ENCODE measurements around the gene MPP1.

DNA sequence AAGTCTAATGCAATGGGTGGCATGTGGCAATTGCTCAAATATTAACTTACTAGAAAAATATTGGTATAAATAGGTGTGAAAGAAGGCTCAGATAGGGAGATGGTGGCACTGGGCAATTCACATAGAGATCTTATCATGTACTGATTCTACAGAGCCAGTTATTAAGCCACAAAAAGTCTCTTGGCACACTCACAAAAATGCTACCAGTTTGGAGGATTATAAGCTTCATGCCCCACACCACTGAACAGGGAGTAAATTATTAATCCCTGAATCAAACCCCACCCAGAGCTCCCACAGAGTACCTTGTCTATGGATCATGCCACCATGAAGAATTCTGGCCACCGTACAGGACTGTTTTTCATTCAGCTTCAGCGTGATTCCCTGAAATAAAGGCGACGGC is 13.8 kb downstream of the MPP1 start:
- no peak for TF ChIP-seq POLR2A (IDR thresholded peaks at IDR 0.05; ENCODE audit: extremely low read depth, insufficient read length)
- TF ChIP-seq, protein P1, sequence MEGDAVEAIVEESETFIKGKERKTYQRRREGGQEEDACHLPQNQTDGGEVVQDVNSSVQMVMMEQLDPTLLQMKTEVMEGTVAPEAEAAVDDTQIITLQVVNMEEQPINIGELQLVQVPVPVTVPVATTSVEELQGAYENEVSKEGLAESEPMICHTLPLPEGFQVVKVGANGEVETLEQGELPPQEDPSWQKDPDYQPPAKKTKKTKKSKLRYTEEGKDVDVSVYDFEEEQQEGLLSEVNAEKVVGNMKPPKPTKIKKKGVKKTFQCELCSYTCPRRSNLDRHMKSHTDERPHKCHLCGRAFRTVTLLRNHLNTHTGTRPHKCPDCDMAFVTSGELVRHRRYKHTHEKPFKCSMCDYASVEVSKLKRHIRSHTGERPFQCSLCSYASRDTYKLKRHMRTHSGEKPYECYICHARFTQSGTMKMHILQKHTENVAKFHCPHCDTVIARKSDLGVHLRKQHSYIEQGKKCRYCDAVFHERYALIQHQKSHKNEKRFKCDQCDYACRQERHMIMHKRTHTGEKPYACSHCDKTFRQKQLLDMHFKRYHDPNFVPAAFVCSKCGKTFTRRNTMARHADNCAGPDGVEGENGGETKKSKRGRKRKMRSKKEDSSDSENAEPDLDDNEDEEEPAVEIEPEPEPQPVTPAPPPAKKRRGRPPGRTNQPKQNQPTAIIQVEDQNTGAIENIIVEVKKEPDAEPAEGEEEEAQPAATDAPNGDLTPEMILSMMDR (IDR thresholded peaks at IDR 0.05; ENCODE audit: low read depth, low read length): no peak

Measured in NB4 (cell line).